ENCODE measurements around the gene ADGRA3. TPM values are rescaled to one million over a fixed set of nuclear protein-coding genes. Genes with fewer than 3 reads are reported as not detected.

Gene ADGRA3
- polyA plus RNA-seq, 1 of the 3 experiments (the other 2 are of a cell fraction), result 11.8 TPM

- Histone ChIP-seq H3K9me2 (no peaks in the 10 kb centered on the region), H3K9me3 (no peaks in the 10 kb centered on the region), H3K27ac (ENCODE audit: low read depth in 2 of 2, low read length in 1 of 2) (peak overlapping the region in 1 of 2 experiments; percentile 65; a peak in 2 of 4 replicates), H2AFZ (ENCODE audit: low read depth) (no peak overlapping the region), H3K4me2 (peak overlapping the region; percentile 98), H3K4me1 (ENCODE audit: control insufficient read depth in 1 of 2, insufficient read depth in 2 of 2, low read depth in 1 of 2, low read length in 1 of 2) (peaks cover 0 to 7% of the 10 kb centered on the region in 2 experiments; a peak in 3 of 4 replicates), H3K9ac (peak overlapping the region; percentile 77; the same call in 1 of the 2 replicates), H3K36me3 (replicated peaks in 1 of 2; ENCODE audit: control insufficient read depth in 1 of 2, insufficient read depth in 2 of 2, low read length in 1 of 2) (no peaks in the 10 kb centered on the region), H4K20me1 (ENCODE audit: insufficient read depth) (peaks cover 27% of the 10 kb centered on the region), H3K79me2 (ENCODE audit: insufficient read depth) (peaks cover 51% of the 10 kb centered on the region), H3K4me3 (ENCODE audit: low read depth in 2 of 2, low read length in 1 of 2) (peak overlapping the region; percentile 79 to 96; a peak in 2 of 4 replicates), H3K27me3 (ENCODE audit: insufficient read depth) (no peaks in the 10 kb centered on the region), H3F3A (replicated peaks; ENCODE audit: insufficient read depth) (peaks cover 13% of the 10 kb centered on the region)
- ChIA-PET POLR2A (no interaction called here), CTCF (no interaction called here)
- DNase-seq, result no peak
- 26% methylated on average over 6 of the region's 6 CpGs for WGBS (ENCODE audit: low lambda C conversion rate)
- TF ChIP-seq MXI1 (IDR thresholded peaks at IDR 0.05; ENCODE audit: low read depth, low read length) (no peak), MAX (IDR thresholded peaks at IDR 0.05; ENCODE audit: low read depth) (0 out of 2 replicates have a peak, but pooled peaks have one; percentile 19), SIN3A (IDR thresholded peaks at IDR 0.05; ENCODE audit: borderline replicate concordance, low read depth, low read length) (no peak), FOSL2 (IDR thresholded peaks at IDR 0.05; ENCODE audit: borderline replicate concordance, low read depth) (peak; percentile 28; the same call in 1 of the 2 replicates), FOXJ3 (CRISPR knock-in tag; IDR thresholded peaks at IDR 0.05) (no peak), PBX3 (IDR thresholded peaks at IDR 0.05) (0 out of 2 replicates have a peak, but pooled peaks have one; percentile 6), NFIC (IDR thresholded peaks at IDR 0.05; ENCODE audit: borderline replicate concordance) (no peak), EP300 (IDR thresholded peaks at IDR 0.05; ENCODE audit: borderline replicate concordance in 1 of 2, low read depth in 1 of 2, low read length in 1 of 2) (no peak), JUND (IDR thresholded peaks at IDR 0.05) (peak; percentile 10; the same call in 1 of the 2 replicates), POLR2AphosphoS5 (IDR thresholded peaks at IDR 0.05; ENCODE audit: low read depth, low read length) (no peak)
These were observed 1.9 kb downstream of the ADGRA3 start for GRCh38 chr4:22514001-22514400.

GRCh38 chr4:22512306-22512705, 3.6 kb downstream of the ADGRA3 start:
- no peak overlapping the region for H3K9ac ChIP-seq
- no peak overlapping the region for H3K4me3 ChIP-seq (ENCODE audit: low read depth in 2 of 2, low read length in 1 of 2)
- ChIA-PET POLR2A (no interaction called here), CTCF (interaction anchor here (0.7 kb wide), 1 partner anchor 10 kb away, joined by 3 read pairs; no protein-coding TSS in a partner anchor)
- no peaks in the 10 kb centered on the region for H3K9me2 ChIP-seq
- H3K79me2 ChIP-seq (ENCODE audit: insufficient read depth), result peaks cover 62% of the 10 kb centered on the region
- no peaks in the 10 kb centered on the region for H3K9me3 ChIP-seq
- peaks cover 41% of the 10 kb centered on the region for H4K20me1 ChIP-seq (ENCODE audit: insufficient read depth)
- no peaks in the 10 kb centered on the region for H3K27me3 ChIP-seq (ENCODE audit: insufficient read depth)
- WGBS (ENCODE audit: low lambda C conversion rate), result 80% methylated on average over 2 of the region's 2 CpGs
- H3F3A ChIP-seq (replicated peaks; ENCODE audit: insufficient read depth), result peaks cover 13% of the 10 kb centered on the region
- H2AFZ ChIP-seq (ENCODE audit: low read depth), result no peak overlapping the region
- H3K27ac ChIP-seq (ENCODE audit: low read depth in 2 of 2, low read length in 1 of 2), result no peak overlapping the region
- no peak overlapping the region for H3K4me2 ChIP-seq
- TF ChIP-seq PBX3 (IDR thresholded peaks at IDR 0.05) (no peak), FOXM1 (IDR thresholded peaks at IDR 0.05; ENCODE audit: low read depth) (no peak), NRF1 (IDR thresholded peaks at IDR 0.05; ENCODE audit: low read depth, low read length) (no peak), MXI1 (IDR thresholded peaks at IDR 0.05; ENCODE audit: low read depth, low read length) (no peak), TAF1 (IDR thresholded peaks at IDR 0.05; ENCODE audit: borderline replicate concordance, low read depth, low read length) (no peak), IRF3 (IDR thresholded peaks at IDR 0.05; ENCODE audit: low read depth, low read length) (no peak), GATA2 (CRISPR knock-in tag; IDR thresholded peaks at IDR 0.05) (no peak), CHD2 (IDR thresholded peaks at IDR 0.05; ENCODE audit: low read length, partially characterized antibody) (no peak), RAD21 (IDR thresholded peaks at IDR 0.05; ENCODE audit: low read length) (no peak), RCOR1 (IDR thresholded peaks at IDR 0.05; ENCODE audit: low read length) (no peak), NFIC (IDR thresholded peaks at IDR 0.05; ENCODE audit: borderline replicate concordance) (no peak), SMC3 (IDR thresholded peaks at IDR 0.05; ENCODE audit: low read depth, low read length) (no peak), CTCF (IDR thresholded peaks at IDR 0.05) (no peak)
- DNase-seq, result no peak
- no peaks in the 10 kb centered on the region for H3K36me3 ChIP-seq (replicated peaks in 1 of 2; ENCODE audit: control insufficient read depth in 1 of 2, insufficient read depth in 2 of 2, low read length in 1 of 2)
- H3K4me1 ChIP-seq (ENCODE audit: control insufficient read depth in 1 of 2, insufficient read depth in 2 of 2, low read depth in 1 of 2, low read length in 1 of 2), result peaks cover 4 to 7% of the 10 kb centered on the region in 2 experiments
